BJ (cell line): ENCODE results near the gene KLF9. TPM values are rescaled to one million over a fixed set of nuclear protein-coding genes. Genes with fewer than 3 reads are reported as not detected.
A peak's percentile ranks its signal among the peaks of the same experiment; 100 is the strongest.

Experiments
- CTCF ChIA-PET: fragments of 350-600 bp; formaldehyde crosslinking; extraction: SDS; loops from one replicate; lab custom pipeline; 2021; ENCODE audit warnings: antibody characterized with exemption, inconsistent platforms; lab: Yijun Ruan, JAX
- POLR2A ChIA-PET: fragments of 300-600 bp; sonication (Branson Sonifier 250); formaldehyde crosslinking; extraction: SDS; loops from one replicate; lab custom pipeline; 2021; ENCODE audit warnings: antibody characterized with exemption; lab: Charles Lee
- DNase-seq: peaks from one replicate; pipeline ENCODE4 v3.0.0-alpha.2; 2011; ENCODE audit warnings: low read depth
- H3K27me3 ChIP-seq: 2 replicates; pipeline ENCODE4 v1.6.0; 2011; ENCODE audit warnings: low read length; ENCODE audit not compliant: control insufficient read depth, insufficient read depth
- H3K36me3 ChIP-seq: 2 replicates; pipeline ENCODE4 v1.5.1; 2011; ENCODE audit warnings: low read length; ENCODE audit not compliant: control insufficient read depth, insufficient read depth
- H3K4me3 ChIP-seq: 2 replicates; pipeline ENCODE4 v1.5.1; 2011; ENCODE audit warnings: low read depth, mild to moderate bottlenecking, control low read depth, low read length
- CTCF ChIP-seq: IDR thresholded peaks from 2 replicates; pipeline ENCODE4 v1.5.1; 2011; ENCODE audit warnings: low read depth, mild to moderate bottlenecking, control low read depth, inconsistent platforms, low read length, moderate library complexity; ENCODE audit not compliant: insufficient read depth
- polyA plus RNA-seq: library from polyadenylated mRNA; depleted of rRNA; stranded (reverse); fragments of >200 nt; gene quantifications from 2 replicates; pipeline ENCODE4 v1.2.3, GENCODE V29; 2011

Gene KLF9
- polyA plus RNA-seq, 1 experiment, result 29.2 TPM

- H3K4me3 ChIP-seq, result peak overlapping the region; percentile 90
- CTCF ChIA-PET, result interaction anchor here (0.6 kb wide), 1 partner anchor 73 kb away, joined by 4 read pairs; no protein-coding TSS in a partner anchor
- H3K36me3 ChIP-seq, result peaks cover 2% of the 10 kb centered on the region
- TF ChIP-seq CTCF, result no peak
- POLR2A ChIA-PET, result no interaction called here
- no peaks in the 10 kb centered on the region for H3K27me3 ChIP-seq
- DNase-seq, result no peak
Observed at GRCh38 chr9:70412832-70413463, 1.5 kb downstream of the KLF9 start.

DNA sequence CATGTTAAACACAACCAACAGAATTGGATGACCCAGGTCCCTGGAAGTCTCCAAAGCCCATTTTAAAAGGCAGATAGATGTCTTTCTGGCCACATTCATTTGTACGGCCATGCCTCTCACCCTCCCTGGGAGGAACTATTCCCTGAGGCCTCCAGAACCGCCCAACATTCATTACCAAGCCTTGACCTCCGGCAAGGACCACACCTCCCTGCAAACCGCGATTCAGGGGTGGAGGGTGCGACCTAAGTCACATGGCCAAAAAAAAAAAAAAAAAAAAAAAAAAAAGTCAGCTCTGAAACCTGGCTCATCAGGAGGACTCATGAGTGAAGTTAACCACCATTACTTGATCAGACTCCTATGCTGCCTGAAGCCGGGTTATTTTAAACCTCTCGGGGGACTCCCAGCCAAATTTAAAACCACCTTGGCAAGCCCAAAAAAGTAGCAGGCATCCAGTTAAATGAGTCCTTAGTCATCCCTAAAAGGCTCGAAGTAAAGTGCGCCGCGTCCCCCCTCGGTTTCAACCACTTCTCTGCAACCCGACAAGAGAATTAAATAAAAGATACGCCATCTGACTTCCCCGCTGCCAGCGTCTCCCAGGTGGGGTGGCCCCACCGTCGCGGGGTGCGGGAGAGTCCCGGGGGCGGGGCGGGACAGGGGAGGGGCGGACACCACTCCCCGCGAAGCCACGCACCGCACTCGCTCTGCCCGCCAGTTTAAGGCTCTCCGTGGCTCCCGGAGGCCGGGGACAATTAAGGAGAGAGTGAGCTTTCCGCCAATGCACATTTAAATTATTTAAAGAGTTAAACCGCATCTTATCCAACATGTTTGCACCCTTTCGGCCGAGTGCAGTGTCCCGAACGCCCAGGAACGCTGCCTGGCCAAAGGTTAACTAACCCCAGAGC, 2.3 kb downstream of the KLF9 start:
- ChIA-PET POLR2A (interaction anchor here (0.6 kb wide), 1 partner anchor 18 kb away, joined by 19 read pairs; no protein-coding TSS in a partner anchor), CTCF (interaction anchor here (0.6 kb wide), 1 partner anchor 73 kb away, joined by 4 read pairs; no protein-coding TSS in a partner anchor)
- Histone ChIP-seq H3K27me3 (no peaks in the 10 kb centered on the region), H3K36me3 (peaks cover 2% of the 10 kb centered on the region), H3K4me3 (peak overlapping the region; percentile 90)
- DNase-seq, result no peak
- TF ChIP-seq CTCF, result no peak

GRCh38 chr9:70411121-70411929, 3.1 kb downstream of the KLF9 start:
- Histone ChIP-seq H3K27me3 (no peaks in the 10 kb centered on the region), H3K36me3 (peaks cover 2% of the 10 kb centered on the region), H3K4me3 (peak overlapping the region; percentile 90)
- DNase-seq, result no peak
- ChIA-PET POLR2A (no interaction called here), CTCF (interaction anchor here (1.5 to 2.2 kb wide), 3 partner anchors 73 to 191 kb away, joined by 3 to 12 read pairs (median 7); no protein-coding TSS in a partner anchor)
- no peak for TF ChIP-seq CTCF

DNA sequence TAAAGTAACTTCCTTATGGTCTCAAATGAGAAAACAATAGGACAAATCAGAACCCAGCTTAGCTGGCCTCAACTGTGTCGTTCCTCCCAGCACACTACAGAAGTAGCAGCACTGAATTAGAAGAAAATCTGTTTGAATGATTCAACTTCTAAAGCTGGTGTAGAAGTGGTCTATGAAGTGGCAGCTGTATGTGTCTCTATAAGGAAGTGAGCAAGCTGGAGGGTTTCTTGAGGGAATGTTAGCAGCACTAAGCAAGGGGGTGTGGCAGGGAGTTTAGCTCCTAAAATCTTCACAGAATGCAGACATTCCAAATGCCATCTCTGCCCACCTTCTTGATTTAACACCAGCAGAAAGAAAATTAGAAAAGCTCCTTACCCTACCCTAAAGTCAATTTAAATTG, 4.1 kb downstream of the KLF9 start:
- POLR2A ChIA-PET, result interaction anchor here (0.5 kb wide), 1 partner anchor 22 kb away, joined by 3 read pairs; no protein-coding TSS in a partner anchor
- no peaks in the 10 kb centered on the region for H3K27me3 ChIP-seq
- peaks cover 2% of the 10 kb centered on the region for H3K36me3 ChIP-seq
- no peak for DNase-seq
- CTCF ChIA-PET, result interaction anchor here (0.7 to 2.2 kb wide), 4 partner anchors 74 to 200 kb away, joined by 3 to 12 read pairs (median 5); no protein-coding TSS in a partner anchor
- peak overlapping the region; percentile 90 for H3K4me3 ChIP-seq
- TF ChIP-seq CTCF, result no peak
